ENCODE measurements around the gene GYPB.
"Not testable (repeated sequence)": the region's sequence is repeated elsewhere in the genome, so short reads cannot be mapped to it uniquely, and the experiment has no call there.

The GYPB gene

DNA sequence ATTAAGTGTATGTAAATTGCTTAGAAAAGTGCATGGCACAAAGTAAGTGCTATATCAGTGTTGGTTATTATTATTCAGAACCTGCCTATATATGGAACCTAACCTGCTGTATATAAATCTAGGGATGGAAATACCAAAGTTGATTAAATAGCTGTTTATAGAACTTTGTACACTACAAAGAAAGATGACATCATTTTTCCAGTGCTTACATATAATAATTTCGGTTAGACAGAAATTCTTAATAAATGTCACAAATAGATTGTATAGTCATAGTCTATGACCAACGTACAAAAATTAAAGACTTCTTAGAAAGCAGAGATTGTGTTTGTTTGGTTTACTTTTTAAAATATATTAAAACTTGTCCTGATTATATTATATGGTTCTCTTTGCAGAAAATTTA, 4.4 kb downstream of the GYPB start:
- DNase-seq (ENCODE audit: low read depth in 2 of 2): no peak

DNA sequence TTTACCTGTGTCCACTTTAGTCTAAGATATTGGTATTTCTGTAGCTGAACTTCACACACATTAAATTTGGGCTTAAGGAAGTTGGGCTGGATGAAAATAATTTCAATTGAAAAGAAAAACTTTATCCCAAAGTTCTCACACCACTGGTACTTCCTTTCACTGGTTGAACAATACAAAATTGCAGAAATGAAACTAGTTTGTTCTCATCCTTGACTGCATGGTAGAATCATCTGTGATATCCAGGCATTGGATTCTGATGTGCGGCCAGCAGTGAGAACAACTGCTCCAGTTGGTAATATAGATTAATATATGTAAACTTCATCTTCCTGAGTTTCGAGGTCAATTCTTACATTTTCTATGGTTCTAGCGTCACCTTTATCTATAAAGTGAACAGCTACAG, 10.6 kb downstream of the GYPB start:
- DNase-seq (ENCODE audit: low read depth in 2 of 2): not testable (repeated sequence)

DNA sequence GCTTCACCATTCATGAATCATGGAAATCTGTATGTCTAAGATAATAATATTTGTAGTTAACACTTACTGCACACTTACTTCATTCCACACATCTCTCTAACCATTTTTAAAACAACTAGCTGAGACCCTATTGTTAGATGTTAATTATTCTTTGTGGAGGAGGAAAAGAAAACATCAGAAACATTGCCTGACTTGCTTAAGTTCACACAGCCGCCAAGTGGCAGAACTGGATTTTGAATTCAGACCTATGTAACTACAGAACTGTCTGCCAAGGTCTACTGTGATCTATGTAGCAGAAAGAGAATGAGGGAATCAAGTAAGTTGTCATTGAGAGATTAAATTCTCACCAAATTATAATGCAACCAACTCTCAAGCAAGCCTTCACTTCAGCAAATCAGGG, 11.2 kb downstream of the GYPB start:
- not testable (repeated sequence) for DNase-seq (ENCODE audit: low read depth in 2 of 2)

DNA sequence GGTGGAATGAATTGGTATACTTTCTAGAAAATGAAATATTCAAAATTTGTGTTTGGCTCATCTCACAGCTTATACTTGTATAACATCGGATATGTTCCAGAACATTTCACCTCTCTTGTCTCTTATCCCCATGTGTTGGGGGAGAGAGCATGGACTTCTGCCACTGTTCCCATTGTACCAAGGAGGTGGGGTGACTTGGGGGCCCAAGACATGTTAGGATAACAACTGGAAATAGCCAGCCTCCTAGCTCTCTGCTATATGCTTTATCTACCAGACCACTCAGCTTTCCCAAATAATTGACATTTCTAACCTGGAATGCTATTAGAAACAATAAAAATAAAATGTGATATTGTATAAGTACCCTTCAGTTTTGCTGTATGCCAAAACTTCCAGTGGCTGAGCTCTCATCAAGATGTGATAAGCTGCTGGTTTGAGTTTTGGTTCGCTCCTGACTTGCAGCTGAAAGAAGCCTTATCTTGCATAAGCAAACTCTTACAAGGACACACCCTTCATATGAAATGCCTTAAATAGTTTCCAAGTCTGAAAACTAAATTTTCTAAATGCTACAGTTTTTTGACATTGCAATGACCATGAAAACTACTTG, 12.9 kb downstream of the GYPB start:
- DNase-seq (ENCODE audit: low read depth in 2 of 2): not testable (repeated sequence)

DNA sequence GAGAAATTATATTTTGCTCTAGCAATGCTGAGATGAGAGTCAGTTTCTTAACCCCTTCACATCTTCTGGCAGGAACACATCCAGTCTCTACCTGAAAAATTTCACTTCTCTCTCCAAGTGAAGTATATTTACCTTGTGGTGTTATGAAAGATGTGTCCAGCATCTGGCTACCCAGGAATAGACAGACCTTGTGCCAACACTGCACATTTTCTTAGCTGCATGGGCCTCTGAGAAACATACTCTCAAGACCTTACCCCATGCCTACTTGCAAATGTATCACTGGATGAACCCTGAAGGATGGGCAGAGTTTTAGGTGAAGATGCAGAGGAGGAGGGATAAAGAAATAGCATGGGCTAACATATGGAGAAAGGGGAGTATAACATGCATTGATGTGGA, 13.6 kb downstream of the GYPB start:
- not testable (repeated sequence) for DNase-seq (ENCODE audit: low read depth in 2 of 2)

DNA sequence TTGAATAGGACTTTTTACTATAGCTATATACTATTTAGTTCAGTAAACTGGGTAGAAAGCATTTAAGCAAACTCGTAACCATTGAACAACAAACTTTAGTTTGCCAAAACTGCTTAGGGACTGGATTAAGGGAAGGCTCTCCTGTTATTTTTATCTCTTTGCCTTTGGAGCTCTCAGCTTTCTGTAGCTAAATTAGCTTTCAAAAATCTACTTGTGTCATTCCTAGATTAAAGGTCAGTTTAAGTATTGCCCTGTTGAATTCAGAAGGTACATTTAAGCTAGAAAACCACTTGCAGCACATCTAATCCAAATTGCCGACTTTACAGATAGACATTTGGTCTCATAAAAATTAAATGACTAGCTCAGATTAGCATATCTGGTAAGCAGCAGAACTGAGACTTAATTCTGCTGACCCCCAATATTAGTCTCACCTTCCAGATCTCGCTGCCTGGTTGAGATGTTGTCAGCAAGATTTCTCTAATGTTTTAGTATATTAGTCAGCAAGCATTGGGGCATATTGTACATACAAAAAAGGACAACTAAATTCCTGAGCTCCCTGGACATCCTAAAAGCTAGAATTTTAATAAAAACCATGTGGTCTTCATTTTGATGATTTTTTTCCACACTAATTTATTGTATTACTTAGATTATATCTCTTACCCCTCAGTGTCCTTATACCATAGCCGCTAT, 14.2 kb downstream of the GYPB start:
- DNase-seq (ENCODE audit: low read depth in 2 of 2): not testable (repeated sequence)

DNA sequence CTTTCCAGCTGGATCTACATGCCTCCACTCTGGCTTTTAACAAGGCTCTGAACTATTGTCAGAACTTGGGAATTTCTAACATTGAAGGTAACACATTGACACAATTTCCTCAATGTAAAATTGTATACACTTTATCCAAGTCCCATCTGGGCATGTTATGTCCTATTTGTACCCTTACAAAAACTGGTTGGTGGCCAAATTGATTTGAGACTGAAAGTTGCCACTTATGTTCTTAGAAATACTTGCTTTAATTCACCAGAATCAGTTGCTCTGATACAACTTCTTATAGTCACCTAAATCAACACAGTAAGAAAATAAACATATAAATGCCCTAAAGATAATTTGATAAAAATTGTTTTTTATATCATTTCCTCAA, 15.3 kb downstream of the GYPB start:
- DNase-seq (ENCODE audit: low read depth in 2 of 2): not testable (repeated sequence)

DNA sequence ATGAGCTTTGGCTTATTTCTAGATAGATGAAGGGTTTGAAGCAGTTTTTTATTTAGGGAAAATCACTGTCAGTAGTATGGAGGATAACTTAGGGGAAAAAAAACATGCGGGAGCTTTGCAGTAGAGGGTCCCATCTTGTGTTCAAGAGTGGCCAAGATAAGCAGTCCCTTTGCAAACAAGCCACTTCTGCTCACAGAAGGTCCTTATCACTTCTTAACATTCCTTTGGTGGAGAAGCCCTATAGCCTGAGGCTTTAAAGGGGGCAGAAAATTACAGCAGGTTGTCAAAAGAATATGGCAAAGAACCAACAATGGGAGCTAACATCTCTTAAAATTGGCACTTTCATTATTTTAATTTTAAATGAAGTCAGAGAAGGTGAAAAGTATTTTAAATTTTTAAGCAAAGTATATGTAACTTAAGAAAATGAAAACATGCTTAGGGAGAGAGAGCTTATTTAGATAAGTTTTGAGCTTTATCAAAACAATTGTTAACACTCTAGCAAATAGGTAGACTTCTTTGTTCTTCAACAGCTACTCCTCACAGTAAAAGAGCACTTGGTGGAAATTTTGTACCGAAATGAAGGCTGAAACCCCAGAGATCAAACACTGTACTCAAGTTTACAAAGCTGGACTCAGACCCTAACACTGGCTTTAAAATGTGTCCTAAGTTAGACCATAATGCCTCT, 15.8 kb downstream of the GYPB start:
- DNase-seq (ENCODE audit: low read depth in 2 of 2): not testable (repeated sequence)

DNA sequence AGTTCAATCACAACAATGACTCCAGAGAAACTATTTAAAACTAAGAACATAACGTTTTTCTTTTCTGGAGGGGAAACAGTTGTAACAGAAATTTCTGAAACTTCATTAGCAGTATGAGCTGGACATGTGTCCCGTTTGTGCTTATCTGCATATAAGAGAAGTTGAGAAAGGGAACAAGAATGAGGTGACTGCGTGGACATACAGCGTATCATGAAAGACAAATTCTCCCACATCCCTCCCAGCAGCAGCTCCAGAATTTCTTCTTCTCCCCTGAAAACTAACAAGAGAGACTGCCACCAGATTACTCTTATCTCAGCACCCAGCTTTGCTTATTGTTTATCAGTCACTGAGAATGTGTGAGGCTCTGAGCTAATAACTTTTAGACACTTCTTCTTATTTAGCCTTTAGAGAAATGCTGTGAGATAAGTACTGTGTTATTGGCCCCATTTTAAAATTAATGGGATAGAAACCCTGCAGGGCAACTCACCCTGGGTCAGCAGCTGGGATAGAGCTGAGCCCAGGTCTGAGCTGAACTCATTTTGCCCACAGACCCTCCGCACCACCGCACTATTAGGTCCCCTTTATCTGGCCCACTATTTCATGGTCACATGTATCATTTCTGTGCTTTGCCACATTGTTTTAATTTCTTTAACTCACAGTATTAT, 18.7 kb downstream of the GYPB start:
- not testable (repeated sequence) for DNase-seq (ENCODE audit: low read depth in 2 of 2)

DNA sequence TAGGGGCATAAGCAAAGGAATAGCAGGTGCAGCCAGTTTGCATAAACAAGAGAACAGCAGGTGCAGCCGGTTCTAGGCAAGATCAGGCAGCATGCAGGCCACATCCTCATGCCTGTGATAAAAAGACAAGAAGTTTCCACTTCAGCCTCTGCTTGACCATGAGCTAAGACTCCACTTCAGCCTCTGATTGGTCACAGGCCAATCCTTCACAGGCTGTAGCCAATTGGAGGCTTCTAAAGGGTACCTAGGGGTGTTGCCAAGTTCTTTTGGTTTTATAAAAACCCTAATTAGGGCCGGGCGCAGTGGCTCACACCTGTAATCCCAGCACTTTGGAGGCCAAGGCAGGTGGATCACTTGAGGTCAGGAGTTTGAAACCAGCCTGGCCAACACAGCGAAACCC, 23.0 kb downstream of the GYPB start:
- DNase-seq (ENCODE audit: low read depth in 2 of 2): not testable (repeated sequence)

DNA sequence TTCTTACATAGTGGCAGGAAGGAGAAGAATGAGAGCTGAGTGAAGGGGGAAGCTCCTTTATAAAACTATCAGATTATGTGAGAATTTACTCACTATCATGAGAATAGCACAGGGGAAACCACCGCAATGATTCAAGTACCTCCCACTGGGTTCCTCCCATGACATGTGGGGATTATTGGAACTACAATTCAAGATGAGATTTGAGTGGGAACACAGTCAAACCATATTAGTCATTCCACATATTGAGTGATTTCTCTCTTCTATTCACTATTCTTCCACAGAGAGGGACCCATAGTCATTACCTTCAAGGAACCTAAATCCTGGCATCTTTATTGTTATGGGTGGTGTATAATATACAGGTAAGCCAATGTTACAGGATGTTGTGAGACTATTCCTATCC, 27.4 kb downstream of the GYPB start:
- DNase-seq (ENCODE audit: low read depth in 2 of 2): not testable (repeated sequence)

DNA sequence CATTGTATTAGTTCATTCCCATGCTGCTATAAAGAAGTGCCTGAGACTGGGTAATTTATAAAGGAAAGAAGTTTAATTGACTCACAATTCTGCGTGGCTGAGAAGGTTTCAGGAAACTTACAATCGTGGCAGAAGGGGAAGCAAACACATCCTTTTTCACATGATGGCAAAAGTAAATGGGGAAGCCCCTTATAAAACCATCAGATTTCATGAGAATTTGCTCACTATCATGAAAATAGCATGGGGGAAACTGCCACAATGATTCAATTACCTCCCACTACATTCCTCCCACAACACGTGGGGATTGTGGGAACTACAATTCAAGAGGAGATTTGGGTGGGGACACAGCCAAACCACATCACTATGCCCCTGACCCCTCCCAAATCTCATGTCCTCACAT, 28.5 kb downstream of the GYPB start:
- DNase-seq (ENCODE audit: low read depth in 2 of 2): not testable (repeated sequence)

DNA sequence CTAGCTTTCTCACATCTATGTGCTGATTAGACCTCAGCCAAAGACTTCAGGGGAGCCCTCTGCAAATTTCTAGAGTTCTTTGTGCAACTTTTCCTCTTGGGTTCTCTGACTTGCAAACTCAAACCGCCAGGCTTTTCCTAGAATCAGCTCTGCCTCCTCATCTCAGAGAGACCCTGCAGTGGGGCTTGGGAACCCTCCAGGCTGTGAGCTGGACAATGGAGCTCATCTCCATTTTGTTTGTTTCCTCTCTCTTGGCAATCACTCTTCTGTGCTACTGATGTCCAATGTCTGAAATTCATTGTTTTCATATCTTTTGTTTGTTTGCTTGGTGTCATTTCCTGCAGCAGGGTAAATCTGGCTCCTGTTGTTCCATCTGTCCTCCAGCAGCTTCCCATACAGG, 33.0 kb downstream of the GYPB start:
- DNase-seq (ENCODE audit: low read depth in 2 of 2): no peak

DNA sequence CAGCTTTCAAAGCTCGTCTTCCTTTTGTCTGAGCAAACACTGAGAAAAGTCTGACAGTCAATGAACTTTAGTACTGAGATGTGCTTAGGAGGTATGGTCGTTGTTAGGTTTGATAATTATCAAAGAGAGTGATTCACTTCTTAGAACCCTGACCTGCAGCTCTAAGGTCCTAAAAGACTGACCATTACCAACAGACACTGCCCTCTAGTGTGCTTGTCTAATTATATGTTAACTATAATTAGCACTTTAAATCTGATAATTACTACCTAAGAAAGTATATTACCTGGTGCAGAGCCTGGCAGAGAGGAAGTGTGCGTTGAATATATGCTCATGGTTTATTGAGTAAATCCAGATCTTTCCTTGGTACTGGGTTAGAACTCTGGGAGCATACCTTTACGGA, 38.4 kb downstream of the GYPB start:
- not testable (repeated sequence) for DNase-seq (ENCODE audit: low read depth in 2 of 2)

DNA sequence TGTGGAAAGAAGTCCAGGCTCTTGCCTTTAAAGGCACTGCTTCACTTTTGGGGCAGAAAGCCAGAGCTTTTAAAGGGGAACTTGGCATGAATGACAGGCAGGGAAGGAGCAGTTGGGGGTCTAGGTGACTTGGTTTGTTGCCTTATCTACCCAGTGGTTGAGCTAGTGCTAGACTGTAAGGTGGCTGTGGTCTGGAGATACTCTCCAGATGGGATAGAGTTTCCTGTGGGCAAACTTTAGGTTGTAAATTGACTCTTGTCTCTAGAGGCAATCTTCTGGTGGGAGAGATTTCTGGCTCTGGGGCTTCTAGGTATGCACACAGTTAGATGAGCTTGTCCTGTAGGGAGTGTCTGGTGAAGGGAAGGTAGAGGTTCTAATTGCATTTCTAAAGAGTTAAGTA, 43.7 kb downstream of the GYPB start:
- DNase-seq (ENCODE audit: low read depth in 2 of 2): not testable (repeated sequence)

DNA sequence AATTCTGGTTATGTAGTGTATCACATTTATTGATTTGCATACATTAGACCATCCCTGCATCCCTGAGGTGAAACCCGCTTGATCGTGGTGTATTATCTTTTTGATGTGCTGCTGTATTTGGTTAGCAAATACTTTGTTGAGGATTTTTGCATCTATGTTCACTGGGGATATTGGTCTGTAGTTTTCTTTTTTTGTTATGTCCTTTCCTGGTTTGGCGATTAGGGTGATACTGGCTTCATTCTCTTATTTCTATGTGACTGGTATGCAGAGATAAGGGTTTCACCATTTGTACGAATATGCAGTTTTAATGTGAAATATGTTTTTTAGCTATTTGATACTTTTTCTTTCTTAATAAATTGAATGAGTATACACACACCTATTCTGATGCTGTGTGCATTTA, 45.2 kb downstream of the GYPB start:
- DNase-seq (ENCODE audit: low read depth in 2 of 2): not testable (repeated sequence)

DNA sequence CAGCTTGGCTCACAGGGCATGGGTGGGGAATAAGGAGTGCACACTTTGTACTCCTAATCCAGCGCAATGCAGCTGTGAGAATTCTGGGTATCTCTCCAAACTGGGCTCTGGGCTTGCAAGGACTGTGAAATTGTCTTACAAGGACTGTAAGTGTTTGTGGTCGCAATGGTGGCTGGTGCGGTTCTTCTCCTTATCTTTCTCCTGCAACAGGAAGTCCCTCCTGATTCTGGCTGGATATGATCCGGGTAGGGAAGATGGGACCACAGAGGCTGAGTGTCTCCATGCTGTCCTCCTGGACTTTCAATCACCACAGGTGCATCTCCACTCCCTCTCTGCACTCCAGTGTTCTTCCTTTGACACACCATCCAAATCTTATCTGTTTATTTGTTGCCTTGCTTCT, 58.1 kb downstream of the GYPB start:
- no peak for DNase-seq (ENCODE audit: low read depth in 2 of 2)

DNA sequence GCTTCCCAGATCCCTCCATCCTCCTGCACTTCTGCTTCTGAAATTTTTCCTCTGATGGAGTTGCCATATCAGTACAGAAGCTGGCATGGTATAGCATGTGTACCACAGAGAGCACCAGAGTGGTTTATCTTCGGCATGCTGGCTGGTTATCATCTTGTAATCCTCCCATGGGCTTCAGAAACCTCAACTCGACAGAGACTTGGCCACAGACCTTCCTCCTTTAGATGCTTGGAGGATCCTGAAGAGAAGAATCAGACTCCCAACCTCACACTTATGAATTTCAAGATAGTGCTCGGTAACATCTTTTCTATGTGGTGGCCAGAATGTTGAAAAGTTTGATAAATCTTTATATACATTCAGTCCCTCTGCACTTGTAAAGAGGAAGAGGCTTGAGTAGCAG, 63.9 kb downstream of the GYPB start:
- DNase-seq (ENCODE audit: low read depth in 2 of 2): not testable (repeated sequence)

DNA sequence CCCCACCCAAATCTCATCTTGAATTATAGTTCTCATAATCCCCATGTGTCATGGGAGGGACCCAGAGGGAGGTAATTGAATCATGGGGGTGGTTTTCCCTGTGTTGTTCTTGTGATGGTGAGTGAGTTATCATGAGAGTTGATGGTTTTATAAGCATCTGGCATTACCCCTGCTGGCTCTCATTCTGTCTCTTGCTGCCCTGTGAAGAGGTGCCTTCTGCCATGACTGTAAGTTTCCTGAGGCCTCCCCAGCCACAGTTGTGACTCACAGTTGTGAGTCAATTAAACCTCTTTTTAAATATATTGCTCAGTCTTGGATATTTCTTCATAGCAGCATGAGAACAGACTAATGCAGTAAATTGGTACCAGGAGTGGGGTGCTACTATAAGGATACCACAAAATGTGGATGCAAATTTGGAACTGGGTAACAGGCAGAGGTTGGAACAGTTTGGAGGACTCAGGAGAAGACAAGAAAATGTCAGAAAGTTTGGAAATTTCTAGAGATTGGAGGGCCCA, 67.7 kb downstream of the GYPB start:
- not testable (repeated sequence) for DNase-seq (ENCODE audit: low read depth in 2 of 2)

DNA sequence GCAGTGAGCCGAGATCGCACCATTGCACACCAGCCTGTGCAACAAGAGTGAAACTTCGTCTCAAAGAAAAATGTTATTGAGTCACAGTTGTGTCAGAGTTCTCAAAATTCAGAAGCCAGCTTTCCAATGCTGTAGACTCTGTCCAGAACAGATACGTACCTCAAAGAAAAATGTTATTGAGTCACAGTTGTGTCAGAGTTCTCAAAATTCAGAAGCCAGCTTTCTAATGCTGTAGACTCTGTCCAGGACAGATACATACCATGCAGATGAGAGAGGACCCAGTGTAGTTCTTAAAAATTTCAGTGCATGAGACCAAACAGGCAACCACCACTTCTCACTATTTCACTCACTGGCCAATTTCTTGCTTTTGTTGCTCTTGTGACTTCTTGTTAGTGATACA, 68.2 kb downstream of the GYPB start:
- not testable (repeated sequence) for DNase-seq (ENCODE audit: low read depth in 2 of 2)

DNA sequence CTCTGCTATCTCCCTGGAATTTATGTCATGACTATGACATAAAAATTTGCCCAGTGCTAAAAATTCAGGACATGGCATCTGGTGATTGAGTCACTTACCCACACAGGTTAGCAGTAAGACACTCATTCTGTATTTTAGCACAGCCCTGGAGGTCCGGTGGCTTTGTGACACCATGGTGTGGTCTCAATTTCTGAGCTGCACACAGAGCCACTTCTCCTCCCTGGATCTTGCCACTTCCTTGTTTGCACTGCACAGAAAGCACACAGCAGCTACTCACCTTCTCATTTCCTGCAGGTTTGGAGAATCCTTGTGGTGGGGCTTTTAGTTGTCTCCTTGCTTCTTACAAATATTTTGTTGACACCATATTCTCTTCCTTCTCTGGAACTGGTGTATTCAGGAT, 69.0 kb downstream of the GYPB start:
- DNase-seq (ENCODE audit: low read depth in 2 of 2): not testable (repeated sequence)

DNA sequence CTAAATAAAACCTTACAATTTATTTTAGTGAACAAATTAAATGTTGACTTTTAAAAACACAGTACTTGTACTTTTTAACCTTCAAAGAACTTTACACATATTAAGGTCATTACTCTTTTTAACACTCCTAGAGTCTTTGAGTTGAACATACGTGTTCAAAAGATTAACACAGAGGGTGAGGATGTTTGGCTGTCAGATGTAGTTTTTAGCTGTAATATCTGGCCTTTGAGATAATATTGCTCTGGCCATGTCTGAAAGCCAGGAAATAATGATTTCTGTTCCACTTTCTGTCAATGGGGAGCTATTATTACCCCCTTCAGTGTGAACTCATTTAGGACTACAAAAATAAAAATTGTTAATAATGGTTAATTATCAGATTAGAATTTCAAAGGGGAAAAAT, 71.7 kb downstream of the GYPB start:
- DNase-seq (ENCODE audit: low read depth in 2 of 2): not testable (repeated sequence)
